Nephron (organoid): Measurements from ENCODE around the gene FLOT2.

ENCODE experiments used
- H3K27ac Mint-ChIP-seq, 3 experiments: 2 replicates each; pipeline ENCODE4 v1.8.0; 2020; ENCODE audit warnings: mixed read lengths in 3 of 3, mild to moderate bottlenecking in 2 of 3, moderate library complexity in 1 of 3
- H3K27me3 Mint-ChIP-seq: 2 replicates; pipeline ENCODE4 v1.8.0; 2021; ENCODE audit warnings: low read depth, mild to moderate bottlenecking, moderate library complexity, mixed read lengths
- H3K36me3 Mint-ChIP-seq: 2 replicates; pipeline ENCODE4 v1.8.0; 2020; ENCODE audit warnings: low read depth, mixed read lengths
- H3K4me1 Mint-ChIP-seq: 2 replicates; pipeline ENCODE4 v1.8.0; 2020; ENCODE audit warnings: mixed read lengths
- H3K4me3 Mint-ChIP-seq, 3 experiments: 2 replicates each; pipeline ENCODE4 v1.8.0; 2020; ENCODE audit warnings: mild to moderate bottlenecking in 3 of 3, mixed read lengths in 3 of 3, moderate library complexity in 2 of 3
- H3K9me3 Mint-ChIP-seq: 2 replicates; pipeline ENCODE4 v1.8.0; 2020; ENCODE audit warnings: mixed read lengths
- CTCF ChIP-seq, 3 experiments: fragments of 200-600 bp; sonication (generic); IDR thresholded peaks; one replicate each; pipeline ENCODE4 v1.5.0; 2021; ENCODE audit warnings: antibody characterized with exemption in 3 of 3; ENCODE audit not compliant: unreplicated experiment in 3 of 3

FLOT2 gene

GRCh38 chr17:28896884-28897768 lies at the start of gene FLOT2:
TSS of gene FLOT2 (minus strand) at chr17:28897733. CDS start at chr17:28897574, 159 bp downstream.
- peak within 1 kb of the TSS; percentile 61 to 89 (median 81) for H3K27ac Mint-ChIP-seq
- peak within 1 kb of the TSS; percentile 90 to 95 (median 95) for H3K4me3 Mint-ChIP-seq
- peaks cover 16% of the 10 kb centered on the region for H3K36me3 Mint-ChIP-seq
- peaks cover 3% of the 10 kb centered on the region for H3K27me3 Mint-ChIP-seq
- TF ChIP-seq CTCF (IDR thresholded peaks at IDR 0.05; ENCODE audit: unreplicated experiment in 3 of 3): peak in 1 of 3 experiments; percentile 15
- H3K9me3 Mint-ChIP-seq: no peaks in the 10 kb centered on the region
- peaks cover 28% of the 10 kb centered on the region for H3K4me1 Mint-ChIP-seq

GRCh38 chr17:28946239-28946638 lies 48.7 kb upstream of the FLOT2 start:
- H3K4me1 Mint-ChIP-seq: peaks cover 23% of the 10 kb centered on the region
- TF ChIP-seq CTCF (IDR thresholded peaks at IDR 0.05; ENCODE audit: unreplicated experiment in 3 of 3): no peak
- H3K27ac Mint-ChIP-seq: peak overlapping the region; percentile 2 to 69 (median 54)
- no peaks in the 10 kb centered on the region for H3K9me3 Mint-ChIP-seq
- no peaks in the 10 kb centered on the region for H3K27me3 Mint-ChIP-seq
- peak overlapping the region; percentile 21 to 54 (median 26) for H3K4me3 Mint-ChIP-seq
- peaks cover 35% of the 10 kb centered on the region for H3K36me3 Mint-ChIP-seq

GRCh38 chr17:28944862-28945741 lies 47.6 kb upstream of the FLOT2 start:
- Mint-ChIP-seq H3K4me3 (peak overlapping the region in 2 of 3 experiments; percentile 37 to 59), H3K27ac (peak overlapping the region; percentile 1 to 38 (median 18)), H3K27me3 (no peaks in the 10 kb centered on the region), H3K9me3 (no peaks in the 10 kb centered on the region), H3K4me1 (peaks cover 23% of the 10 kb centered on the region), H3K36me3 (peaks cover 35% of the 10 kb centered on the region)
- TF ChIP-seq CTCF (IDR thresholded peaks at IDR 0.05; ENCODE audit: unreplicated experiment in 3 of 3): no peak

GRCh38 chr17:28944343-28944742 lies 46.8 kb upstream of the FLOT2 start:
- Mint-ChIP-seq H3K36me3 (peaks cover 35% of the 10 kb centered on the region), H3K4me1 (peaks cover 23% of the 10 kb centered on the region), H3K27me3 (no peaks in the 10 kb centered on the region), H3K4me3 (no peak overlapping the region), H3K9me3 (no peaks in the 10 kb centered on the region), H3K27ac (peak overlapping the region in 1 of 3 experiments; percentile 51)
- no peak for TF ChIP-seq CTCF (IDR thresholded peaks at IDR 0.05; ENCODE audit: unreplicated experiment in 3 of 3)

- Mint-ChIP-seq H3K36me3 (peaks cover 30% of the 10 kb centered on the region), H3K27ac (no peak overlapping the region), H3K27me3 (no peaks in the 10 kb centered on the region), H3K4me3 (no peak overlapping the region), H3K4me1 (peaks cover 25% of the 10 kb centered on the region), H3K9me3 (no peaks in the 10 kb centered on the region)
- no peak for TF ChIP-seq CTCF (IDR thresholded peaks at IDR 0.05; ENCODE audit: unreplicated experiment in 3 of 3)
These were observed 45.4 kb upstream of the FLOT2 start for GRCh38 chr17:28942925-28943324.
